MG63 (cell line): ENCODE results near the gene HINFP. TPM values are rescaled to one million over a fixed set of nuclear protein-coding genes. Genes with fewer than 3 reads are reported as not detected.
"Not testable (repeated sequence)": the region's sequence is repeated elsewhere in the genome, so short reads cannot be mapped to it uniquely, and the experiment has no call there.

Experiments
- DNase-seq: peaks from one replicate; pipeline ENCODE4 v3.0.0-alpha.2; 2020
- H3K27me3 ChIP-seq: fragments of 250-450 bp; sonication (Bioruptor Pico); 2 replicates; pipeline ENCODE4 v1.5.1; 2020; ENCODE audit warnings: mild to moderate bottlenecking, moderate library complexity
- H3K36me3 ChIP-seq: fragments of 250-450 bp; sonication (Bioruptor Pico); 2 replicates; pipeline ENCODE4 v1.5.1; 2020; ENCODE audit warnings: mild to moderate bottlenecking, moderate library complexity
- H3K4me3 ChIP-seq: fragments of 250-450 bp; sonication (Bioruptor Pico); 2 replicates; pipeline ENCODE4 v1.5.1; 2020; ENCODE audit warnings: mild to moderate bottlenecking, moderate library complexity
- H3K9me3 ChIP-seq: fragments of 250-450 bp; sonication (Bioruptor Pico); 2 replicates; pipeline ENCODE4 v1.5.1; 2020; ENCODE audit warnings: mild to moderate bottlenecking, moderate library complexity
- total RNA-seq: library from RNA; depleted of rRNA; stranded (reverse); fragments of >200 nt; shearing (Covaris generic); gene quantifications from 2 replicates; pipeline ENCODE4 v1.2.3, GENCODE V29; 2014; ENCODE audit warnings: low replicate concordance; rRNA removed

The HINFP gene
- total RNA-seq, 1 experiment from 2014 or later, result 27.5 TPM

DNA sequence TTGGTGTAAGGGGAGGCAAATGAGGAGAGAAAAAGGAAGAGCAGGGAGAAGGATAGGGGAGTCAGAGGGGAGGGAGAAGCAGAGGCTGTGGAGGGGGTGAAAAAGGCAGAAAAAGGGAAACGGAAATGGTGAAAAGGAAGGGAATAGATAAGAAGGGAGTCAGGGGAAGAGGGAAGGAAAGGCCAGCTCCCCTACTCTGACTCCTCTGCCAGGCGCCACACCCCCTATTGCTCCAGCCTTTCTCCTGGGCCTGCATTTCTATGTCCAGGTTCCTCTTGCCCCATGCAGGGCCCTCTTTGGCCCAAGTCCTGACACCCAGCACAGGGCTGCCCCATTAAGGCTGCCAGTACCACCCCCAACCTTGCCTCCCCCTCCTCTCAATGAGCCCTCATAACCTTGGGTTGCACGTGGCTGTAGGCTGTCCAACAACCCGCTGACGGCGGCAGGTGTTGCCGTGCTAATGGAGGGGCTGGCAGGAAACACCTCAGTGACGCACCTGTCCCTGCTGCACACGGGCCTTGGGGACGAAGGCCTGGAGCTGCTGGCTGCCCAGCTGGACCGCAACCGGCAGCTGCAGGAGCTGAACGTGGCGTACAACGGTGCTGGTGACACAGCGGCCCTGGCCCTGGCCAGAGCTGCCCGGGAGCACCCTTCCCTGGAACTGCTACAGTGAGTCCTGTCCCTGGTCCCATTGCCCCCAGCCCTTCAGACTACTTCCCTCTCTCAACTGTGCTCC is 60.5 kb downstream of the HINFP start:
- H3K4me3 ChIP-seq, result no peak overlapping the region
- no peaks in the 10 kb centered on the region for H3K9me3 ChIP-seq
- no peak for DNase-seq
- H3K36me3 ChIP-seq, result peaks cover 2% of the 10 kb centered on the region
- no peaks in the 10 kb centered on the region for H3K27me3 ChIP-seq

DNA sequence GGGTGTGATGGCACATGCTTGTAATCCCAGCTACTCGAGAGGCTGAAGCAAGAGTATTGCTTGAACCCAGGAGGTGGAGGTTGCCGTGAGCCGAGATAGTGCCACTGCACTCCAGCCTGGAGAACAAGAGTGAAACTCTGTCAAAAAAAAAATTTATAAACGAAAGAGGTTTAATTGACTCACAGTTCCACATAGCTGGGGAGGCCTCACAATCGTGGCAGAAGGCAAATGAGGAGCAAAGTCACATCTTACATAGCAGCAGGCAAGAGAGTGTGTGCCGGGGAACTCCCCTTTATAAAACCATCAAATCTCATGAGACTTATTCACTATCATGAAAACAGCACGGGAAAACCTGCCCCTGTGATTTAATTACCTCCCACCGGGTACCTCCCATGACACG is 63.0 kb downstream of the HINFP start:
- not testable (repeated sequence) for DNase-seq, H3K27me3 ChIP-seq, H3K9me3 ChIP-seq, H3K4me3 ChIP-seq, H3K36me3 ChIP-seq

Other genes with a start within 250 kb of the HINFP start
- not detected in 2 replicates for gene CXCR5, start 237.7 kb upstream of the HINFP start, total RNA-seq
- 1.8 and 2.3 TPM in 2 replicates for gene BCL9L, start 195.7 kb upstream of the HINFP start, total RNA-seq
- gene UPK2, start 165.3 kb upstream of the HINFP start, total RNA-seq, result not detected in 2 replicates
- not detected in 2 replicates for gene FOXR1, start 149.8 kb upstream of the HINFP start, total RNA-seq
- gene CENATAC, start 123.4 kb upstream of the HINFP start, total RNA-seq, result 3.4 and 12.7 TPM in 2 replicates
- gene RPS25, start 103.2 kb upstream of the HINFP start, total RNA-seq, result 1,989 and 2,700 TPM in 2 replicates
- gene TRAPPC4, start 102.8 kb upstream of the HINFP start, total RNA-seq, result 54.2 and 91.6 TPM in 2 replicates
- 1.2 and 2.6 TPM in 2 replicates for gene SLC37A4, start 90.7 kb upstream of the HINFP start, total RNA-seq
- gene HYOU1, start 64.4 kb upstream of the HINFP start, total RNA-seq, result 137 and 228 TPM in 2 replicates
- gene VPS11, start 53.8 kb upstream of the HINFP start, total RNA-seq, result 9.1 and 14.2 TPM in 2 replicates
- gene HMBS, start 36.7 kb upstream of the HINFP start, total RNA-seq, result 35.5 and 54.7 TPM in 2 replicates
- gene DPAGT1, start 19.7 kb upstream of the HINFP start, total RNA-seq, result 7.9 and 18.4 TPM in 2 replicates
- gene C2CD2L, start 14.2 kb upstream of the HINFP start, total RNA-seq, result 2.9 and 5.1 TPM in 2 replicates
- gene ABCG4, start 27.5 kb downstream of the HINFP start, total RNA-seq, result not detected in 2 replicates
- gene NLRX1, start 47.1 kb downstream of the HINFP start, total RNA-seq, result 12.9 and 16.8 TPM in 2 replicates
- gene NHERF4, start 63.9 kb downstream of the HINFP start, total RNA-seq, result not detected in 2 replicates
- gene CBL, start 84.8 kb downstream of the HINFP start, total RNA-seq, result 5.7 and 6.2 TPM in 2 replicates
- 1.8 and 13.6 TPM in 2 replicates for gene MCAM, start 195.6 kb downstream of the HINFP start, total RNA-seq
- gene RNF26, start 212.9 kb downstream of the HINFP start, total RNA-seq, result 8.5 and 23.3 TPM in 2 replicates
- not detected in 2 replicates for gene C1QTNF5, start 219.3 kb downstream of the HINFP start, total RNA-seq
- gene MFRP, start 225.1 kb downstream of the HINFP start, total RNA-seq, result not detected in 2 replicates